NOMO-1 treated with dmso at 0.1 percent for 144 hours (cell line): Measurements from ENCODE around the gene FOXK2.
A peak's percentile ranks its signal among the peaks of the same experiment; 100 is the strongest.

Experiments used
- DNase-seq: peaks from one replicate; lab custom pipeline; 2025; ENCODE audit not compliant: unreplicated experiment; lab: John Stamatoyannopoulos, UW

Gene FOXK2

DNA sequence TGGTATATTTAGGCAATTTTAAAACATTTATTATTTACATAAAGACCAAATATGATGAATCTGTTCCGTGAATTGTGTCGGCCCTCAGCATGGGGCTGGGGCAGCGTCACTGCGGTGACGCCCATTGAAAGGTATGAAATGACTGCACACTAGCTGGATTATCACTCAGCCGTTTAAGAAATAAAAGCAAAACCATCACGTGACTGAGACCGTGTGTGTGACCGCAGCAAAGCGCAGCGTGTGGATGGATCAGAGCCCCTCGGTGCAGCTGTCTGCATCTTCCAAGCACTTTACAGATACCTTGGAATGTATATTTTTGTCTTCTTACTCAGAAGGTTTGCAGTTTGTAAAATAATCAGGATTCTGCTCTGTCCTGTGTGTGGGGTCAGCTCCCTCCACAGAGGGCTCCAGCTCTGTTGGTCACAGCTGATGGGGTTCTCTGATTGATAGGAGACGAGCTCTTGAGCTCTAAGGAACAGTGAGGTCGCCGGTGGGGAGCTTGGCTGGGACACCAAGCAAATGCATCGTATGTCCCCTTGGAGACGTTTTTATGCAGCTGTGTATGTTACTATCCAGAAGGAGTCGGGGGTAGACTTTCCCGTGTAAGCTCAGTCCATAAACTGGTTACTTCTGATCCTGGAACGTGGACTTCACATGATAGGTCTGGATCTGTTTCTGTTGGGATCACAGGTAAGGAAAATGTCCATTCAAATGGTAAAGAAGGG is 83.6 kb downstream of the FOXK2 start:
- no peak for DNase-seq

DNA sequence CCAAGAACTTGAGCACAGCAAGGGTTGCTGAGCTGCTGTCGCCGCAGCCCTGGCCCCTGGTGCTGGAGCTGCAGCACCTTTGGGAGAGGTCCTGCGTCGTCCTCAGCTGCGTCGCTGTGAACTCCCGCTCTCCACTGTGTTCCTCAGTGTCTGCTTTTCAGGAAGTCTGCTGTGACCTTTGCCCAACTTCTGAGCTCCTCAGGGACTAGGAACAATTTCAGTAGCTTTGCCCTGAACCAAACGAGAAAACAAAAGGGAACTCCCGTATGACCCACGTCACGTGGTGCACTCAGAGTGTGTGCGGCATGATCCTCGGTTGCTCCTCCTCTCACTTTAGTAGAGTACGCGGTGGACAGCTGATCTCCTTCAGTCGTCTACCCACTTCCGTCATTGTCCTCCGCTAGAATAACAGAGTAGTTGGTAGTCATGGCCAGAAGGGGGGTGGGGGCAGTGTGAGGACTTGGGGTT is 84.5 kb downstream of the FOXK2 start:
- DNase-seq: peak; percentile 85

DNA sequence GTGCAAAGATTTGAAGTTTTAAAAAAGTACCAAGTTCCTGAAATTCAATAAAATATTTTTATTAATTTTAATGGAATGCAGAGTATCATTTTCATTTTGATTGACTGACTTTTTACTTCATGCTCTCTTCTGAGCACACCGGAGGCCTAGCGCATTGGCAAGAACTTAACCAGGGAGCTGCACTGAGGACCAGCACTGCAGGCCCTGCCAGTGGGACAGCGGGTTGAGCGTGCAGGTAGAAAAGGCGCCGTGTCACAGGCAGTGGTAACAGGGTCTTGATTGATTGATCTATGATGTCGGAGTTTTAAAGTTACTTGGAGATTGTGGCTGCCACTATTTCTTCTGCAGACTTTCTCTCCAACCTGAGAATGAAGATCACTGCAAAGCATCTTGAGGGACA is 85.0 kb downstream of the FOXK2 start:
- DNase-seq: no peak

DNA sequence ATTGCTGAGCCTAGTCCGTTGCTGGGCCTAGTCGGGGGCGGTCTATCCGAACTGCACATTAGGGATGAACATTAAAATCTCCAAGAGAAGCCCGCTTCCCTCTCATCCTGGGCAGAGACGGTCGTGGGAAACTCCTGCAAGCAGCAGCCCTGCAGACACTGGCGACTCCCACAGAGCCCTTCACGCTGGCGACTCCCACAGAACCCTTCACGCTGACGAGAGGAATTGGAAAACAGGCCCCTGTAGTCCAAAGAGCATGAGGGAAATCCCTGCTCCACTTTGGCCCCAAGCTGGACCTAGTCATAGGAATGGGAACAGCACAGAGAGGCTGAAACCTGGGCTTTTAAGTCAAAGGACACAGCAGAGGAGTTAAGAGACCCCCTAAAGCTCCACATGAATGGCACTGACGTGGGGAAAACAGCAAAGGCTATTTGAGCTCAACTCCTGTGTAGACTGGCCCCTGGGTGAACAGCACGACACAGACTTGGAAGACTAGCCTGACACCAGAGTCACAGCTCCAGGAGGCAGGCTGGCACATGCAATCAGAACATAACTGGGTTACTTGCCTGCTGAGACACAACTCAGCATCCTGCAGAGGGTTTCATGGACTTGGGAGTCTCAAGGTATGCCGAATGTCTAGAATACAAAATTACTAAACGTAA is 86.5 kb downstream of the FOXK2 start:
- no peak for DNase-seq

DNA sequence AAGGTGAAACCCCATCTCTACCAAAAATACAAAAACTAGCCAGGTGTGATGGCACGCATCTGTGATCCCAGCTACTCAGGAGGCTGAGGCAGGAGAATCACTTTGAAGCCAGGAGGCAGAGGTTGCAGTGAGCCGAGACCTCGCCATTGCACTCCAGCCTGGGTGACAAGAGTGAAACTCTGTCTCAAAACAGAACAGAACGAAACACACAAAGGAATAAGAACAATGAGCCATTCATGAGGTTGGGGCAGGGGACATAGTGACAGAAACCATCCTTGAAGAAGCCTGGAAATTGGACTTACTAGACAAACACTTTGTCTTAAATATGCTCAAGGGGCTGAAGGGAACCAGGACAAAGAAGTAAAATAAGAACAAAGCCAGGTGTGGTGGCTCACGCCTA is 89.3 kb downstream of the FOXK2 start:
- DNase-seq: no peak

DNA sequence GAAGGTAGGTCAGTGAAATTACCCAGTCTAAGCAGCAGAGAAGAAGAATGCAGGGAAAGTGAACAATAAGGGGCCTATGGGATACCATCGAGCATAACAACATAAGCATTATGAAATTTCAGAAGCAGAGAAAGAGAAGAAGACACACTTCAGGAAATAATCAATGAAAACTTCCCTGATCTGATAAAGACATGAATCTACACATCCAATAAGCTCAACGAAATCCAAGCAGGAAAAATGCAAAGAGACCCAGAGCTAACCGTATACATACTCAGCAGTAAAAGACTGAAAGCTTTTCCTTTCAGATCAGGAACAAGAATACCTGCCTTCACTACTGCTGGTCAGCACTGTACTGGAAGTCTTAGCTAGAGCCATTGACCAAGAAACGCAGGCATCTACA is 90.1 kb downstream of the FOXK2 start:
- DNase-seq: no peak

DNA sequence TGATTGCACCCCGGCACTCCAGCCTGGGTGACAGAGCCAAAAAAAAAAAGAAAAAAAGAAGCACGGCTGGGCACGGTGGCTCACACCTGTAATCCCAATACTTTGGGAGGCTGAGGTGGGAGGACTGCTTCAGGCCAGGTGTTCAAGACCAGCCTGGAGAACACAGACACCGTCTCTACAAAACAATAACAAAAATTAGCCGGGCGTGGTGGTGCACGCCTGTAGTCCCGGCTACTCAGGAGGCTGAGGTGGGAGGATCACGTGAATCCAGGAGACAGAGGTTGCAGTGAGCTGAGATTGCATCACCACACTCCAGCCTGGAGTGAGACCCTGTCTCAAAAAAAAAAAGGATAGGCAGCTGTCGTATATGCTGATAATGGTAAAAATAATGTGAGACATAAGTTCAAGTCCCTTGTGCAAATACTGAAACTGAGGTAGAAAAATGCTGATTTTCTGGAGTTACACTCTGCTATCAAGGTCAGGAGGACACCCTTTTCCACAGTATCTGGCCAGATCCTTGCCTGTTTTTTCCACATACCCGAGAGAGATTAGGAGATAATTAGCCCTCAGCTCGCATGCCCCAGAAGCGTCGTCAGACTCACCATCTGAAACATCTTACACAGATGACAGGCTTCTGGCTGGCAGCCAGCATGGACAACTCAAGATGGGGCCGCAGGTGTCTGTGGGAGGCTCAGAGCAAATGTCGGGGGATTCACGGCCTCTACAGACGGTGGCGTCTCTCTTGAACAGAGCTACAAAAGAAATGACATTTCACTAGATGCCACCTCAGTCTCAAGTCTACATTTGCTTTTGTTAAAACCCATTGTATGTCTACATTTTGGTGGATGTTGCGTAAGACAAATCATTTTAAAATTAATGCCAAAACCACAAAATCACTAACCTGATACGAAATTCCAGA is 91.9 kb downstream of the FOXK2 start:
- no peak for DNase-seq

DNA sequence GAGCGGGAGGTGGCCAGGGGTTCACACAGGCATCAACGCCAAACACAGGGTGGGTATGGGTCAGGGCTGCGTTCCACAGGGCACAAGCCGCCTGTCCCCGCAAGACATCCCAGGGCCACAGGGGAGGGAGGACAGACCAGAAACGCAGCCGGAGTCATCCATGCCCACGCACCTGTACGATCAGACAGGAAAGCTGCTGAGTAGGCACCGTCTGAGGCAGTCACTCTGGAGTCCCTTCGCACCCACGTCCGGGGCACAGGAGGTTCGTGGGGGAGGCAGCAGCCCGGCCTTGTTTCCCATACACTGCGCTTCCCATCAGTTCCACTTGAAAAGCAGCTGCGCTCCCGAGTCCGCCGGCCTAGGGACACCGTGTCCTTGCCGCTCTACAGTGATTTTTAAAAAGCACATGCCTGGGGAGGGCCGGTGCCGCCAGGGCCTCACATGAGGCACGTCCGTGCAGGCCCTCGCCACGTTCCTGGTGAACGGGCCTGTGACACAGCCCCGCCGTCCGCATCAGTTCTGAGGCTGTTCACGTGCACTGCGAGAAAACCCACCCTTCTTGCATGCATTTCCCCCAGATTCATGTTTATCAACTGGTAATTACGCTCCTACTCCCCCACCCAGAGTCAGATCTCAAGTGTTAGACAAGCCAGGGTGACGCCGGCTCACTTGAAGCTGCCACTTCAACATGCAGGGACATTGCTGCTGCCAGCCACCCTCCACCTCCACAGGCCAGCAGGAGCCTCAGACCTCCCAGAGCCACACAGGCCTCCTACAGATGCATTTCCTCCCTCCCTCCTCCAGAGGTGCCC is 94.0 kb downstream of the FOXK2 start:
- DNase-seq: no peak

DNA sequence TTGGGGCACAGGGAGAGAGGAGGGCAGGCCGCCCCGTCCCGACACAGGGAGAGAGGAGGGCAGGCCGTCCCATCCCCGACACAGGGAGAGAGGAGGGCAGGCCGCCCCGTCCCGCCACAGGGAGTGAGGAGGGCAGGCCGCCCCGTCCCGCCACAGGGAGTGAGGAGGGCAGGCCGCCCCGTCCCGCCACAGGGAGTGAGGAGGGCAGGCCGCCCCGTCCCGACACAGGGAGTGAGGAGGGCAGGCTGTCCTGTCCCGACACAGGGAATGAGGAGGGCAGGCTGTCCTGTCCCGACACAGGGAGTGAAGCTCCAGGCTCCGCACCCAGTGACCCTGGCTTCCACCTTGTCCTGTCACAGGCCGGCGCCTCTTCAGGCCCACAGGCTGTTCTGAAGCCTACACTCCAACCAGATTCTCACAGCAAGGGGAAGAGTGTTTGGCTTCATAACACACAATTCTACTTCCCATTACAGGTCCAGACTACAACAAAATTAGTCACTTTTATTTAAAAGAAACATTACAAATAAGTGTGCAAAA is 94.6 kb downstream of the FOXK2 start:
- DNase-seq: no peak

DNA sequence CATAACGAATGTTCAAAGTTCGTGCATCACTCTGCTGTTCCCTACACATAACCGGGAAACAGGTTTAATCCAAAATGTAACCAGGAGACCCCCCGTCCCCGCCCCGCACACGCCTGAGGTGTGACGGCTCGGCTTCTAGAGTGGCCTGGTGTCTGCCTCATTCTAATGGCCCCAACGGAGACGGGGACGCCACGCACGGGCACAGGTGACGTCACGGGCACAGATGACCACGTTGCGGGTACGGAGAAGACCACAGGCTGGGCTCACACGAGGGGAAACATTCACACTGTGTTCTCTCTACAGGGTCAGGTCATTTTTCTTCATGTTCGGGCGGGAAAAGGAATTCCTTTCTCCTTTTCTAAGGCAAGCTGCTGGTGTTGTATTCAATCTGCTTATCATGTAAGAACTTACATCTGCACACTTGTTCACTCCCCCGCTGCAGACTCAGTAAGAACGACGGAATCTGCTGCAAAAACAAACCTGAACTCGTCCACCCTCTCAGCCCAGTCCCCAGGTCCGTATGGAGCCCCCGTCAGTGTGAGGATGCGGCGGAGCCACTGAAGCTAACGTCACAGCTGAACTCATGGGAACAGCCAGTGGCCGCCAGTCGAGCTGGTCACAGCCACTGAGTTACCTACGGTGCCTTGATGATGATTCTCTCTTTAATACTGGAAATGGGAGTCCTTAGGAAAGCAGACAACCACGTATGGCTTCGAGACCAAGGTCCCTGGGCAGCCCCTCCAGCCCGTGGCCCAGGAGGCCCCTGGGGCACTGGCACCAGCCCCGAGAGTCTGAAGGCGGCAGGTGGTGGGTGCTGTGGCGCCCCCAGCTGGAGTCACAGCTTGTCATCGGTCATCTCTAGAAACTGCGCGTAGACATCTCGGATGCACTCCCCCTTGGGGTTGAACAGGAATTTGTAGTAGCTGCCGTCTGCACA is 95.8 kb downstream of the FOXK2 start:
- no peak for DNase-seq

DNA sequence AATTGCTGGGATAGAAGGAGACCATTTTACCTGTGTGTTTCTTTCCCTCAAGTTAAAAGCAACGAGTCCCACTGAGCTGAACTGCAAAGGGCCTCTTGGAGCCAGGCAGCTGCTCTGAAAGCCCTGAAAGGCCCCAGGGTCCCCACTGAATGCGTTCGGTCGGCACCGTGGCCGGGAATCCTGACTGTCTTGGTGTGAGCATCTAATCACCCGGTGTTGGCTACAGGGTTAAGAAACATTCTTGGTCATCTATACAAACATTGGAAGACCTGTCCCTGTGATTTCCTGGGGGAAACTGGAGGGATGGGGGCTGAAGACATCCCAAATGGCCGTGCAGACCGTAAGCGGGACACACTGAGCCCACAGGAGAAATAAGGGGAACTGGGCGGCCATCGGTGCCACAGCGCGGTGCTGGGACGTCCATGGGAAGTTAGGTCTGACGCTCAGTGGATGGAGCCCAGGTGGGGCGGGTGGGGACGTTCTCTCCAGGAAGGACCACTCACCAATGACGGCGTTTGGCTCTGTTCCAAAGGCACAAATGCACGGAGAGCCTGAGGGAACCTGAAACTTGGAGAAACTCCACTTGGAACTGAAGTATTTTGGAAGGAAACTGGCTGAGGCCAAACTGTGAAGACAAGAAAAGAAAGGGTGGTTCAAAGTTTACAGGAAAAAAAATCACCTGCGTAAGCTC is 96.6 kb downstream of the FOXK2 start:
- DNase-seq: no peak

DNA sequence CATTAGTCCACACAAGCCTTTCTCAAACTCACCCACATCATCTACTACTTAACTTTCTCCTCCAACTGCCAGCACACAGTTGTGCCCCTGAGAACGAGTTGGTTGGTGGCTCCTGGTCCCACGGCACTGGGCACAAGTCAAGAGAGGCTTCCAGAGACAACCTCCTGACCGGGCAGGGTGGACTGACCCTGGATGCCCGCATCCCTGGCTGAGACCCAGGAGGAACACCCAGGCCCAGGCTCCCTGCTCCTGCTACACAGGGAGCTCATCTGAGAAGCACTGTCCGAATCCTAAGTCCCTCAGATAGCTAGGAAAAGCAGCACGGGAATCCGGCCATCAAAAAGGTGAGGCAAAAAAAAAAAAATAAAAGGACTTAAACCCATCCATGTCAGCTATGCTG is 99.7 kb downstream of the FOXK2 start:
- DNase-seq: no peak

DNA sequence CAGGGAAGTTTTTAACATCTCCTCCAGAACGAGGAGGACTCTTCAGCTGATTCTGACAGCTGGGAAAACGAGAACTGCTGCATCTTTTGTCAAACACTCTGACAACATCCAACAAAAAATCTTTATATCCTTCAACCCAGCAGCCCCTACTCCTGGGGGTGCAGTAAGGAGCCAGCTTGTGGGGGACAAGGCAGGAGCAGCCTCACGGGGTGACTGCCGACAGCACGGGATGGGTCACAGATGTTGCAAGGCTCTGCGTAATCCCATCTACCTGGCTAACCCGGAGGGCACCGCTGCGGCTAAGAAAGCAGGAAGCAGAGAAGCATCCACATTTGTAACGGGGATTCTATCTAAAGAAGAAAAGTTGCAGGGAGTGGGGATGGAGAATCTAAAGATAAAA is 100.1 kb downstream of the FOXK2 start:
- DNase-seq: no peak

DNA sequence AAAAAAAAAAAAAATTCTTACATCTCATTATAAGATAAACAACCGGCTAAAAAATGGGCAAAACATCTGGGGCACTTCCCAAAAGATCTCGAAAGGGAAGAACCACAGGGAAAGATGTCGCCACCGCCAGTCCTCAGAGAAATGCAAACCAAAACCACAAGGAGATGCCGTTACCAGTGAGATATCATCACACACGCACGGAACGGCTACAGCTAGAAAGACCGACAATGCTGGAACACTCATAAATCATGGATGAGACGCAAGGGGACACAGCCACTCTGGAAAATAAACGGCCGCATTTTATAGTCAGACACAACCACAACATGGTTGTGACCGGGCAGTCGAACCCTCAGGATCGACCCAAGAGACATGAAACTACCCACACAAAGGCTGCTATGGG is 104.2 kb downstream of the FOXK2 start:
- peak; percentile 51 for DNase-seq

DNA sequence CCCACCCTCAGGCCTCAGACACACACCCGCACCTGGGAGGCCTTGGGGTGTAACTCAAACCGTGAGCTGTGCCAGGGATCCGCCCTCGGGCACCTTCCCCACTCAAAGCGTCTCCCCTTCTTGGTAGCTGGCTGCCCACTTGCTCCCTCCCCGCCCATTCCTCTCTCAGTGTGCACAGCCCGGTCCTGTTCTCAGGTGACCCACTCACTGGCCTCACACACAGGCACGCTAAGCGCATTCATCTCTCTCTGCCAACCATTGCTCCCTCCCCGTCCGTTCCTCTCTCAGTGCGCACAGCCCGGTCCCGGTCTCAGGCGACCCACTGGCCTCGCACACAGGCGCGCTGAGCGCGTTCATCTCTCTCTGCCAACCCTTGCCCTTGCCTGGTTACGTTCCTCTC is 107.9 kb downstream of the FOXK2 start:
- no peak for DNase-seq

DNA sequence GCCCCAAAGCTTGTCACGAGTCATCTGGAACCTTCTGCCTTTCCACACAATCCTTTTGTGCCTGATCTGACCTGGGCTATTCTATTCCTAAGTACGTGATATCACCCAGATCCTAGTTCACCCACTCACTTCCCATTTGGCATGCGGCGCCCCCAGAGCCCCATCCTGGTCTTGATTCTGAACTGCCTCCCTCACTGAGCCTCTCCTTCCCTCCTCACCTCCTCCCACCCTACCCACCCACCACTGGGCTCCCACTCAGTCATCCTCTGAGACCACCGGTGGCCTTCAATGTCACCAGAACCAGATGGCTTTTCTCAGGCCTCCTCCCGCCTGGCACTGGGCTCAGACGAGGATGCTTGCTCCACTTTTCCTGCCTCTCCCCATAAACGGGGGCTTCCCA is 110.2 kb downstream of the FOXK2 start:
- no peak for DNase-seq

DNA sequence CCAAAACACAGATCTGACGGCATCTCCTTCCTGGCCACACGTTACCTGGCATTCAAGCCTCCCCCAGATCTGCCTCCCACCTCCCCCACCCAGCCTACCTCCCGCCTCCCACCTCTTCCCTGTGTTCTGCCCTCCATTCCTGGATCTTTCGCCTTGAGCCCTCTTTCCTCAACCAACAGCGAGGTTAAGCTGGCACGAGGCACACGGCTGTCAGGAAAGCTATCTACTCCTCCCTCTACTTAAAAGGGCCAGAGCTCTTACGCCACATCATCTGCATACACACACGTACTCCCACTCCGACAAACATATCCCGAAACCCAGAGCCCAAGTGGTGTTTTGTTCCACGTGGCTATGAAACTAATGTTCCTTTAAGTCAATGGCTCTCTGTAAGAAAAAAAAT is 110.7 kb downstream of the FOXK2 start:
- DNase-seq: no peak

DNA sequence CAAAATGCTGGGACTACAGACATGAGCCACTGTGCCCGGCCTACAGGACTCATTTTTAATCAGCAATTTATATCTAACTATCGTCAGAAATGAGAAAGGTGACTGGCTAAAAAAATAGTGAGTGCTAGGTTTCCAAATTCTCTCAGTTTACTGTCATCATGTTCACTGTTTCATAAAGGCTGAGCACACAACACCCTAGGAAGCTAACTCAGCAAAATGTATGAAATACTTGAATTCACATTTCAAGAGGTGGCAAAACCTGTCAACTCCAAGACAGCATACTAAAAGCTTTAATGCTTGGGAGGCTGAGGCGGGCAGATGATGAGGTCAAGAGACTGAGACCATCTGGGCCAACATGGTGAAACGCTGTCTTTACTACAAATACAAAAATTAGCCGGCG is 112.0 kb downstream of the FOXK2 start:
- no peak for DNase-seq

DNA sequence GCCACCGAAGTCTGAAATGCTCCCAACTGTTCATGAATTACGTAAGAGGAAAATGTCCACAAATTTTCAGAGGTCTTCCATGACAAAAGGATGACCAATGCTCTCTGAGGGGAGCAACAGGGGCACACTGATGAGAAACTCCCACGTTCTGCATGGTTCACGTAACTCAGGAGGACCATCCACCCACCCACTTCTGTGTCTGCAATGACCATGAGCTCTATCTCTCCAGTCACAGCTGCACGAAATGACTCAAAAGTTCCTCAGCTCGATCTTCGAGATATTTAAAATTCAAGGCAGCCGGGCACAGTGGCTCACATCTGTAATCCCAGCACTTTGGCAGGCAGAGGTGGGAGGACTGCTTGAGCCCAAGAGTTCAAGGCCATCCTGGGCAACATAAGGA is 112.9 kb downstream of the FOXK2 start:
- no peak for DNase-seq
